ENCODE results near the gene ADPRM.

DNA sequence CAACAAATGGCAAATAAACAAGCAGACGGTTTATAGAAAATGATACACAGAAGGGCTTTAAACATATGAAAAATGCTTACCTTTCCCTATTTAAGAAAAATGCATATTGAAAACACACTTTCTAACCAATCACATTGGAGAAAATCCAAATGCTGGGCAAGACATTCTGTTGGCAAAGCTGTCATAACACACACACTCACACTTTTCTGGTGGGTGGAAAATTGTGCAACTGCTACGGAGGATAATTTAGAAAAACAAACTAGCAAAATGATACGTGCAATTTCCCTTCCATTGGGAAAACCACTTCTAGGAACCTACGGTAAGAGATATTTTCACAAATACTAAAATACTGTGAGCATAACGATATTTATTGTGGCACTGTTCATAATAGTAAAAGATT, 30.5 kb upstream of the ADPRM start:
- TF ChIP-seq, protein P1, sequence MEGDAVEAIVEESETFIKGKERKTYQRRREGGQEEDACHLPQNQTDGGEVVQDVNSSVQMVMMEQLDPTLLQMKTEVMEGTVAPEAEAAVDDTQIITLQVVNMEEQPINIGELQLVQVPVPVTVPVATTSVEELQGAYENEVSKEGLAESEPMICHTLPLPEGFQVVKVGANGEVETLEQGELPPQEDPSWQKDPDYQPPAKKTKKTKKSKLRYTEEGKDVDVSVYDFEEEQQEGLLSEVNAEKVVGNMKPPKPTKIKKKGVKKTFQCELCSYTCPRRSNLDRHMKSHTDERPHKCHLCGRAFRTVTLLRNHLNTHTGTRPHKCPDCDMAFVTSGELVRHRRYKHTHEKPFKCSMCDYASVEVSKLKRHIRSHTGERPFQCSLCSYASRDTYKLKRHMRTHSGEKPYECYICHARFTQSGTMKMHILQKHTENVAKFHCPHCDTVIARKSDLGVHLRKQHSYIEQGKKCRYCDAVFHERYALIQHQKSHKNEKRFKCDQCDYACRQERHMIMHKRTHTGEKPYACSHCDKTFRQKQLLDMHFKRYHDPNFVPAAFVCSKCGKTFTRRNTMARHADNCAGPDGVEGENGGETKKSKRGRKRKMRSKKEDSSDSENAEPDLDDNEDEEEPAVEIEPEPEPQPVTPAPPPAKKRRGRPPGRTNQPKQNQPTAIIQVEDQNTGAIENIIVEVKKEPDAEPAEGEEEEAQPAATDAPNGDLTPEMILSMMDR (conservative IDR thresholded peaks at IDR 0.05 in 1 of 2, IDR thresholded peaks at IDR 0.05 in 1 of 2; ENCODE audit: extremely low read depth in 1 of 2, insufficient read depth in 1 of 2, low read depth in 1 of 2, low read length in 2 of 2), result no peak
- TF ChIP-seq EZH2 (IDR thresholded peaks at IDR 0.05; ENCODE audit: borderline replicate concordance, low read length), result no peak
